ENCODE measurements around the gene EPHB2.

The EPHB2 gene

DNA sequence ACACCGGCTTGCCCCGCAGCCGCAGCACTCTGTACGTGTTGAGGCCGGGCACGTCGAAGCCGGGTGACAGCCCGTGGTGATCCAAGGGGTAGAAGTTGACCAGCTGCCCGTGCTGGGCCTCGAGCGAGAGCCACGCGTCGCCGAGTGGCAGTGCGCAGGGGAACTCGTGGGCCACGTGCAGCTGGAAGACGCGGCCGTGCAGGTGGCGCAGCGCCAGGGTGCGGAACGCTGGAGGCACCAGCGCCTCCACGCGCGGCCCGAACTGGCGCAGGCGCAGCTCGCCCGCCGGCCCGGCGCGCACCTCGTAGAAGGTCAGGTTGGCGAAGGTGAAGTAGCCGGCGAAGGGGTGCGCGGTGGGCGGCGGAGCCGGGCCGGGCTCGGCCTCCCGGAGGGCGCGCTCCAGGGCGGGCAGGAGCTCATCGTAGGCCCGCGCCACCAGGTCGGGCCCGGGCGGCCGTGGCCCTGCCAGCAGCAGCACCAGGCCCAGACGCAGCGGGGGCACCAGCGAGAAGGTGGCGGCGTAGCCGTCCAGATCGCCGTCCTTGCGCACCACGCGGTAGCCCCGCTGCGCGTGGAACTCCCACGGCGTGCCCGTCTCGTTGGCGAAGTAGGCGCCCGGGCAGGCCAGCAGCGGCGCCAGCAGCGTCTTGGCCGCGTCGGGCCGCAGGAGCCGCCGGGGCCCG is 242.6 kb downstream of the EPHB2 start:
- no peak for DNase-seq (ENCODE audit: low spot score)

GRCh38 chr1:22953740-22954141 is 243.1 kb downstream of the EPHB2 start:
- DNase-seq (ENCODE audit: low spot score), result no peak

DNA sequence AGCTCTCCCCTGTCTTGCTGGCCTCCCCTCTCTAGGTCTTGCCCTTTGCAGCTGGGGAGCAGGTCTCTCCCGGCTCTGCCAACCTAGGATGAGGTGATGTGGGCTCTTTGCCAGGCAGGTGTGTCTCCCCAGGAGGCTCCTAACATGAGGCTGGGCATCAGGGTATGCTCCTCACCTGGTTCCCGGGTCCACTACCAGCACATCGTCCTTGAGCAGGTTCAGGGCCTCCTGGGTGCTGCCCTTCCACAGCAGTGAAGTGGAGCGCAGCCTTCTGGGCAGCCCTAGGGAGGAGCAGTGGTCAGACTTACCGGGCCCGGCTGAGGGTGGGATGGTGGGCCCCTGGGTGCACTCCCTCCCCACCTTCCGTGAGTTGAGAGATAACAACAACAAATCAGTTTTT is 244.5 kb downstream of the EPHB2 start:
- no peak for DNase-seq (ENCODE audit: low spot score)

DNA sequence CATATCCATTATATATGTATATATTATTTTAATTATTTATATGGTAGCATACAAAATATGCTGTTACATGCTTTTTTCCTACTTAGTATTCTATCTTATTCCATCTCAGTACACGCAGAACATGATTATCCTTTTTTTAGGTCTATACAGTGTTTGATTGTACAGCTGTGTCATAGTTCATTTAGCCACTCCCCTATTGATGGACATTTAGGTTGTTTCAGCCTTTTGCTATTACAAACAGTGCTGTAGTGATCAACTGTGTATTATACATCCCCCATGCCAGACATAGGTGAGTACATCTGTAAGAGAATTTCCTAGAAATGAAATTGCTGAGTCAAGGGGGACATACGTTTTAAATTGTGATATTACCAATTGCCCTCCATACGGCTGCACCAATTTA is 246.4 kb downstream of the EPHB2 start:
- no peak for DNase-seq (ENCODE audit: low spot score)

DNA sequence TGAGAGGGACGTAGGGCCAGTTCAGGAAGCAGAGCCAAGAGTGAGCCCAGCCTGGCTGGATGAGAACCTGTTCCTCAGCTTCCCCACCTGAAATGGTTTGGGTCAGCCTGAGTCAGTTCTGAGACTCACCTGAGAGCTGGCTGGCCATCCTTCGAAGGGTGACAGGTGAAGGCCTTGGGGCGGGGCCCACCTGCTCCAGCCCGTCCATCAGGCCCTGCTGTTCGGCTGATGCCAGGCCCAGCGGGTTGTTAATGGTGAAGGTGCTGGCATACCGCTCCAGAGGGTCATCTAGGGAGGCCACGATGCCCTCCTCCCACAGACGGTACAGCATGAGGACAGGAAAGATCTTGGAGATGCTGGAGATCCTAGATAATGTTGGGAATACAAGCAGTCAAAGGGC is 247.9 kb downstream of the EPHB2 start:
- DNase-seq (ENCODE audit: low spot score), result no peak

DNA sequence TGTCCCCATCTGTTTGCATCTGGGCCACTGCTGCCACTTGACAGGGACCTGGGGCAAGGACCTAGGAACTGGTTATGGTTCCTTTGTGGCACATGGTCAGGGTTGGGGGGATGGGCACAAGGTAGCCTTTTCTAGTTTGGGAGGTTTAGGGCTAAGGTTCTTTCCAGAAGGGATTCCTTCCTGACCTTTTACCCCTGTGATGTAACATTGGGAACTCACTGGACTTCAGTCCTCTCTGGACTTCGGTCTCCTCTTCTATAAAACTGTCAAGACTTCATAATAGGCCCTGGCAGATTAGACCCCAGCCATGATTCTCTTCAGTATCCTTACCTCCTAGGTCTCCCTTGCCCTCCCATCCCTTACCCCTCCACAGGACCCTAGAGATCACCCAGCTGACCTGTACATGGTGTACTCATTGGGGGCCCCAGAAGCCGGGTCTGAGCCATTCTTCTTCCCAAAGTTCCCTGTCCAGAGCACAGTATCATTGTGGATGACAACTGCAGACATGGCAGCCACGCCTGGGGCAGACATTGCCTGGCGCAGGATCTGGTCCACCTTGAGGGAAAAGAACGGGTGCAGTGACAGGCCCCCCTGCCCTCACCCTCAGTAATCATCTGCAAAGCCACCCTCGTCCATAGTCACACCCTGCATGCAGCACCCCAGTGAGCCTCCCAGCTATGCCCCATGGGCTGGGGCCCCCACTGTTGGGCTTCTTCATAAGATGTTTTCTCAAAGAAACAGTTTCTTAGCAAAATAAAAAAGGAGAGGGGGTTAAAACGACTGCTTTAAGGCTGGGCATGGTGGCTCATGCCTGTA is 249.1 kb downstream of the EPHB2 start:
- DNase-seq (ENCODE audit: low spot score), result no peak

DNA sequence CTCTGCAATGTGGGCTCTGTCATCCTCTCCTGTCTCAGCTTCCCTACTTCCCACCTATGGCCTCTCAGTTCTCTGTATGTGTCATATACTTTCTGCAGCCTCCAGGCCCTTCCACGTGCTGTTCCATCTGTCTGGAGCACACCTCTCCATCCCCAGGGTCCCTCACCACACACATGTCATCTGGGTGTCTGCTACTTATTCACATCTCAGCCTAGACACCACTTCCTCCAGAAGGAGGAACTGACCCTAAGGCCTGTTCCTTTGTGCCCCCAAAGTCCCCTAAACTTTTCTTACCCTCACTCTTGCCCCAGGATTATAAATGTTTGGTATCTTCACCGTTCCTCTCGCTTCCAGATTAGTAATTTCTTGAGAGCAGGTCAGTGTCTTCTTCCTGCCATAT is 251.9 kb downstream of the EPHB2 start:
- no peak for DNase-seq (ENCODE audit: low spot score)

- no peak for DNase-seq (ENCODE audit: low spot score)
These were observed 252.5 kb downstream of the EPHB2 start for GRCh38 chr1:22963044-22963677.

DNA sequence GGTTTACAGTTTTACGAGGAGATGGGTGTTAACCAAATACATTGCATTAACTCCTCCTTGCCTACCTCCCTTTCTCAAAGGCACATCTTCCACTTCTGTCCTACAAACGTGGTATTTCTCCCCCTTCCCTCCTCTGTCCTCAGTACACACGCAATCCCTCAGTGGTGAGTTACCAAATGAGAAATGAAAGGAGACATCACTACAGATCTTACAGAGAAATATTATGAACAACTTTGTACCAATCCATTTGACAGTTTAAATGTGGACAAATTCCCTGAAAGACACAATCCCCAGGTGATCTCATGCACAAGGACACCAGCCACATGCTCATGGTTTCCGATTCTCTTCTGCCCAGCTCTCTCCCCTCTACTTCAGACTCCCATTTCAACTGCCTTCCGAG is 255.7 kb downstream of the EPHB2 start:
- no peak for DNase-seq (ENCODE audit: low spot score)

GRCh38 chr1:22967833-22968232 is 257.2 kb downstream of the EPHB2 start:
- no peak for DNase-seq (ENCODE audit: low spot score)

DNA sequence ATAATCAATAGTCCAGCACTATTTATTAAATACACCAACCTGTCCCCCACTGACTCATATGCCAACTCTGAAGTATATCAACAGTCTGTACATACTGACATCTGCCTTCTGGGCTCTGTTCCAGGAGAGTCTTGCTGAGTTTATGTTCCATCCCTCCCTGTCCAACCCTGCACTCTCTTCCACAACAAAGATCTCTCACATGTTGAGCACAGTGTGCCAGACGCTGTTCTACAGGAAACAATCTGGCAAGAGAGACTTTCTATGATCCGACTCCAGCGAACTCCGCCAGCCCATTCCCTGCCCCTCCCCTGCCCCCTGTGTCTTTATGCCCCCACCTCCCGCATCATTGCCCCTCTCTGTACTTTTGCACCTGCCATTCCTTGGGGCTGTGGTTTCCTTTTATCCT is 258.7 kb downstream of the EPHB2 start:
- DNase-seq (ENCODE audit: low spot score), result no peak

- no peak for DNase-seq (ENCODE audit: low spot score)
These were observed 259.5 kb downstream of the EPHB2 start for GRCh38 chr1:22970096-22970495.
